NCI-H2029 treated with DMSO at 0.1 percent for 48 hours (cell line): Measurements from ENCODE around the gene FAM117B.
"Not testable (repeated sequence)": the region's sequence is repeated elsewhere in the genome, so short reads cannot be mapped to it uniquely, and the experiment has no call there.

Experiments
- DNase-seq: peaks from one replicate; lab custom pipeline; 2025; lab: John Stamatoyannopoulos, UW

FAM117B gene

GRCh38 chr2:202638721-202639120, 4.0 kb downstream of the FAM117B start:
- DNase-seq = no peak

GRCh38 chr2:202639231-202639630, 4.5 kb downstream of the FAM117B start:
- no peak for DNase-seq

GRCh38 chr2:202642567-202642966, 7.8 kb downstream of the FAM117B start:
- no peak for DNase-seq

GRCh38 chr2:202643012-202643858, 8.5 kb downstream of the FAM117B start:
- no peak for DNase-seq

- DNase-seq = no peak
Observed at GRCh38 chr2:202652119-202652518, 17.4 kb downstream of the FAM117B start.

- DNase-seq = no peak
Observed at GRCh38 chr2:202653890-202654289, 19.1 kb downstream of the FAM117B start.

GRCh38 chr2:202657876-202658275, 23.1 kb downstream of the FAM117B start:
- DNase-seq = no peak

- no peak for DNase-seq
Observed at GRCh38 chr2:202660796-202661195, 26.0 kb downstream of the FAM117B start.

GRCh38 chr2:202669841-202670240, 35.1 kb downstream of the FAM117B start:
- DNase-seq = no peak

GRCh38 chr2:202671317-202672035, 36.7 kb downstream of the FAM117B start:
- no peak for DNase-seq

- DNase-seq = not testable (repeated sequence)
Observed at GRCh38 chr2:202675097-202675496, 40.3 kb downstream of the FAM117B start.

- DNase-seq = no peak
Observed at GRCh38 chr2:202679980-202680379, 45.2 kb downstream of the FAM117B start.

- no peak for DNase-seq
Observed at GRCh38 chr2:202680512-202680911, 45.7 kb downstream of the FAM117B start.

GRCh38 chr2:202681688-202682205, 47.0 kb downstream of the FAM117B start:
- DNase-seq = peak; percentile 69

- no peak for DNase-seq
Observed at GRCh38 chr2:202682274-202682673, 47.5 kb downstream of the FAM117B start.

GRCh38 chr2:202687276-202687675, 52.5 kb downstream of the FAM117B start:
- no peak for DNase-seq

- DNase-seq = no peak
Observed at GRCh38 chr2:202689459-202689858, 54.7 kb downstream of the FAM117B start.

GRCh38 chr2:202689898-202690297, 55.1 kb downstream of the FAM117B start:
- no peak for DNase-seq

GRCh38 chr2:202690321-202690900, 55.6 kb downstream of the FAM117B start:
- DNase-seq = no peak

- no peak for DNase-seq
Observed at GRCh38 chr2:202693503-202693902, 58.7 kb downstream of the FAM117B start.

GRCh38 chr2:202695166-202695565, 60.4 kb downstream of the FAM117B start:
- DNase-seq = no peak

- DNase-seq = no peak
Observed at GRCh38 chr2:202700075-202700901, 65.5 kb downstream of the FAM117B start.
